NCI-H2227 (cell line): ENCODE measurements around the gene DPT.

Experiments
- DNase-seq: peaks from one replicate; lab custom pipeline; 2025; ENCODE audit not compliant: unreplicated experiment; lab: John Stamatoyannopoulos, UW

Gene DPT

GRCh38 chr1:168736520-168736919 is 7.5 kb upstream of the DPT start:
- no peak for DNase-seq

GRCh38 chr1:168735974-168736373 is 7.0 kb upstream of the DPT start:
- DNase-seq, result no peak

GRCh38 chr1:168734946-168735345 is 5.9 kb upstream of the DPT start:
- no peak for DNase-seq

- no peak for DNase-seq
These were observed 5.3 kb upstream of the DPT start for GRCh38 chr1:168734271-168734670.

GRCh38 chr1:168733241-168733640 is 4.2 kb upstream of the DPT start:
- no peak for DNase-seq

- no peak for DNase-seq
These were observed 3.7 kb upstream of the DPT start for GRCh38 chr1:168732736-168733135.

GRCh38 chr1:168731244-168731953 is 2.4 kb upstream of the DPT start:
- no peak for DNase-seq

- no peak for DNase-seq
These were observed 398 bp upstream of the DPT start for GRCh38 chr1:168729405-168729802.

GRCh38 chr1:168726719-168727118 is 2.3 kb downstream of the DPT start:
- no peak for DNase-seq

- no peak for DNase-seq
These were observed 2.7 kb downstream of the DPT start for GRCh38 chr1:168726281-168726680.

GRCh38 chr1:168725831-168726230 is 3.2 kb downstream of the DPT start:
- peak; percentile 41 for DNase-seq

- DNase-seq, result no peak
These were observed 3.9 kb downstream of the DPT start for GRCh38 chr1:168725060-168725459.

GRCh38 chr1:168723000-168723399 is 6.0 kb downstream of the DPT start:
- no peak for DNase-seq

- DNase-seq, result no peak
These were observed 8.2 kb downstream of the DPT start for GRCh38 chr1:168720839-168721238.

- no peak for DNase-seq
These were observed 9.5 kb downstream of the DPT start for GRCh38 chr1:168719306-168720111.

GRCh38 chr1:168717906-168718891 is 10.8 kb downstream of the DPT start:
- no peak for DNase-seq

GRCh38 chr1:168714012-168714411 is 15.0 kb downstream of the DPT start:
- DNase-seq, result no peak

GRCh38 chr1:168709405-168710363 is 19.3 kb downstream of the DPT start:
- DNase-seq, result peak; percentile 24

GRCh38 chr1:168708698-168709404 is 20.2 kb downstream of the DPT start:
- DNase-seq, result no peak
